Measurements from ENCODE around the gene RANBP10.

RANBP10 gene

DNA sequence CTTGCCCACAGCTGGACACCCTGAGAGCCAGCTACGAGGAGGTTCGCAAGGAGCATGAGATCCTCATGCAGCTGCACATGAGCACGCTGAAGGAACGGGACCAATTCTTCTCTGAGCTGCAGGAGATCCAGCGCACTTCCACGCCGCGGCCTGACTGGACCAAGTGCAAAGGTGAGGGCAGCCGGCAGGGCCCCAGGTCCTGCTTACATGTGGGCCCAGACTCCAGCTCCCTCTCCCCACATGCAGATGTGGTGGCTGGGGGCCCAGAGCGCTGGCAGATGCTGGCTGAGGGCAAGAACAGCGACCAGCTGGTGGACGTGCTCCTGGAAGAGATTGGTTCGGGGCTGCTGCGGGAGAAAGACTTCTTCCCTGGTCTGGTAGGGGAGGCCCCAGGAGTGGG lies 19.5 kb upstream of the RANBP10 start:
- DNase-seq = no peak

DNA sequence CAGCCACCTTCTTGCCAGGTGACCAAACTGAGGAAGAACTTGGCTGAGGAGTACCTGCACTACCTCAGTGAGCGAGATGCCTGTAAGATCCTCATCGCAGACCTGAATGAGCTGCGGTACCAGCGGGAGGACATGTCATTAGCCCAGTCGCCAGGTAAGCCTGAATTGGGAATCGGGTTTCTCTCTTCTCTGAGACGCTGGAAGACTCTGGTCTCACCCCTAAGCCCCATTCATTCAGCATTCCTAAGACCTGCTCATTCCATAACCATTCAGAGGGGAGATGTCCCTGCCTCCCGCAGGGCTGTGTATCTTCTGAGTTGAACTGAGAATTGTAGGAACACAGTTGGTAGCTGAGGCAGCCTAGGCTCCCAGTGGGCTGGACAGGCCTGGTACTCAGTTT lies 18.8 kb upstream of the RANBP10 start:
- no peak for DNase-seq

DNA sequence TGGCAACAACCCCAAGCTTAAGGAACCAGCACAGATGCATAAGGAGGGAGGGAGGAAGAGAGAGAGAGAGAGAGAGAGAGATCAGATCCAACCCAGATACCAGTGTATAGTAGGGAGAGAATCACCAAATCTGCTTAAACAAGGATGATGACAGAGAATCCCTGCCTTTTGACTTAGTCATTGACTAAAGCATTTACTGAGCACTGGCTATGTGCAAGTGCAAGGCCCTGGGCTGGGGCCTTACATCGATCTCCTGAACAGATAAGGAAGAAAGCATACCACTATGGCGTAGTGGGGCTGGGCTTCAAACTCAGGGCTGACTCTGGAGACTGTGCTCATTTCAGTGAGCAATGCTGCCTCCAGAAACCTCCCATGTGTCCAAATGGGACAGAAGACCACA lies 16.2 kb upstream of the RANBP10 start:
- no peak for DNase-seq

DNA sequence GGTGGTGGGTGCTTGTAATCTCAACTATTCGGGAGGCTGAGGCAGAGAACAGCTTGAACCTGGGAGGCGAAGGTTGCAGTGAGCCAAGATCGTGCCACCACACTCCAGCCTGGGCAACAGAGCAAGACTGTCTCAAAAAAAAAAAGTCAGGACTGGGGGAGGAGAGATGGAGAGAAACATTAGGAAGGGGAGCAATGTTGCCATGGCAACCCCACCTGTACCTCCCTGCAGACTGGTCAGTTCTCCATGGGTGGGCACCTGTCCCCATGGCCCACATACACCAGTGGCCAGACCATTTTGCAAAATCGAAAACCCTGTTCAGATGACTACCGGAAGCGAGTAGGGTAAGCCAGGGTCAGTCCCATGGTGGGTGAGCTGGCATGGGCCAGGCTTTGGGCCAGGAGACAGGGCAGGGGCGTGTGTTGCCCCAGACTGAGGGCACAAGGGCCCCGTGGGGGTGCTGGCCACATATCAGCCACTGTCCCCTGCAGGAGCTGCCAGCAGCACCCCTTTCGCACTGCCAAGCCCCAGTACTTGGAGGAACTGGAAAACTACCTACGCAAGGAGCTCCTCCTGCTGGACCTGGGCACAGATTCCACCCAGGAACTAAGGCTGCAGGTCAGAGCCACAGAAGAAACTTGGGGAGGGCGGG lies 14.4 kb upstream of the RANBP10 start:
- DNase-seq = no peak

DNA sequence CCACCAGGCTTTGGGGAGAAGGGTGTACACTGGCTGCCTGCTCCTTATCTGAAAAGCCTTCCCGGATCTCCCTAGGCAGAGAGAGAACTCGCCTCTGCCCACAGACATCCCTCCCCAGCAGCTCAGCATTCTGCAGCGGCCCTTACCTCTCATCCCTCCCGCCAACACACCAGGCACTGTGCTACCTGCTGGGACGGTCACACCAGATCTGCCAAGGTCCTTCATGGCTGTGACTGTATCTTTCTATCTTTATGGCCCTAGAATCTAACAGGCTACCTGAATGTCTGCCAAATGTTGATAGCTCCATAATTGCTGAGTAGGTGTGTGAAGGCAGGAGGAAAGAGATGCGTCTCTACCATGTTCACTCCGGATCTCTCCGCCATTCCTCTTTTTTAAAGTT lies 8.2 kb upstream of the RANBP10 start:
- no peak for DNase-seq

DNA sequence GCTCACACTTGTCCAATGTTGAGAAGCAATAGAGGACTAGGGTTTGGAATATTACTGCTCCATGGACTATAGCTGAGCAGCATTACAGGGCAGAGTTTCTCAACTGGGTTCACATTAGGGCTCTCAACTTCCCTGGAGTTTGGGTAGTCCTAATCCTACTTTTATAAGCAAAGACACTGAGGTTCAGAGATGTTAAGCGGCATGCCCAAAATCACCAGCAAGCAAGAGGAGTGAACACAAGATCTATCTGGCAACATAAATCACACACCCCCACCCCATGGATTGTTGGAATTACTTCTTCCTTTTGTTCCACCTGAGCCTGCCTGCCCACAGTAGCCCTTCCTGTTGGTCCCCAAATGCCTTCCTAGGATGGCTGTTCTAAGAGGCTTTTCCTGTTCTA lies 5.5 kb upstream of the RANBP10 start:
- DNase-seq = no peak

DNA sequence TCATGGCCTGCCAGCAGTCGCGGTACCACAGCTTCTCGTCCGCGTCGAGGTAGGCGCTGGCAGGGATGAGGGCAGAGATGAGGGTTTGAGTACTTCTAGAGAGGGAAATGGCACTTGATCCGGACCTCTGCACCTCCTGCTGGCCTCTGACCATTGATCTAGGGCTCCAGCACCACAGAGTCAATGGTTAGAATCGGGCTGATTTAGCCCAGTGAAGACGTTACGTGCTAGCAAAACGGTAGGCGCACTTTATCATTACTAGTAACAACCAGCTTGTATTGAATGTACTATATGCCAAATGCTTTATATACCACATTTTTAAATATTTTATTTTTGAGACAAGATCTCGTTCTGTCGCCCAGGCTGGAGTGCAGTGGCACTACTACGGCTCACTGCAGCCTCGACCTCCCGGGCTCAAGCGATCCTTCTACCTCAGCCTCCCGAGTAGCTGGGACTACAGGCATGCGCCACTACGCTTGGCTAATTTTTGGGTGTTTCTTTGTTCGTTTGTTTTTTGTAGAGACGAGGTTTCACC lies 855 bp upstream of the RANBP10 start:
- no peak for DNase-seq

DNA sequence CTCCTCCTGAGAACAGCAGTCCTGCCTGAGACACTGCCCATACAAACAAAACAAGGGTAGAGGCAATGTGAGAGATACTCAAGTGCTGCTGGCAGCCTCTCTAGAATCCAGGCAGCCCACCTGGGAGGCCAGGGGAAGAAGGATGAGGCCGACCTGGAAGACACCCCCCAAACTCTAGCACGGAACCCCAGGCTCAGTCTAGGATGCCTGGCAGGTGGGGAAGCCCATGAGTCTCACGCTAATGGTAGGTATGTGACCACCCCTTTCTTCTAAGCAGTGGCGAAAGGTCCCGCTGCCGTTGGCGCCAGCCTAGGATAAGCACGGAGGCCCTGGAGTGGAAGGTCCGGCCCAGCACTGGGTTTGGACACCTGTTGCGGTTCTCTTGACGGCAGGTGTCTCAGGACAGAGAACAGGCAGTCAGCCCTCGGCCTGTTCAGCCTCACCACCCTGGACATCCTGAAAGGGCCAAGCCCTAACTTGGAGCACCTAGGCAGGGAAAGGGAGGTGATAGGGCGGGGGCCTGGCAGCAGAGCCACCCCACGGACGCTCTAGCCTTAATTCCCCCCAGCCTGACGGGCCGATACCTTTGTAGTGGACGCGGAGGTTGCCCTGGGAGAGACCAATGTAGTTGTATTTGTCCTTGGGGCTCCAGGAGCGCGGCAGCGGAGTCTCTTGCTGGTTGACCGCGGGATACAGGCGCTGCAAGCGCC lies 487 bp downstream of the RANBP10 start:
- no peak for DNase-seq

DNA sequence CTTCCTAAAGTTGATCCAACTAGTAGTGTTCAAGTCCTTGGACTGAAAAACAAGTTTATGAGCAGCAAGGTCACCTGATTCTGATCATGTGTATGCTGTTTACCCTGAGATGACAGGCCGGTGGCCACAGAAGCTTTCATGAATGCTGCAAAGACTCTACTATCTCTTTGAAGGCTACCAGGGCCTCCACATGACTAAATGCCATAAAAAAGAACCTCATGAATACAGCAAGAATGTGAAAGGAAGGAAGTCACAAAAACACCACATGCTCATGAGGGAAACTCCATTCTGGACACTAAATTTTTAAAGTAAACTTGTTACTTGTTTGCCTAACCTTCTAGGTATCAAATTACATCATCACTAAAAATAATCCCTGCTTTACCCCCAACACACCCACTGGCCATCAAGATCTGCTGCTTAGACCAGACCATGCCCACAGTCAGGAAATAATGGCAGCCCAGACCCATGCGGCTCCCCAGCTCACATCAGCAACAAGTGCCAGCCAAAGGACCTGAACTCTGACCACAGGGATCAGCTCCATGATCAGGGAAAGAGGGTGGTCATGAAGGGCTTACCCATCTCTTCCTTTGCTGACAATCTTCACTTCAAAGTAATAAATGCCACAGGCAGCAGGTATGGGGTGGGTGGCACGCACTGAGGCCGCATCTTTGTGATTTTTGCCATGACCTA lies 1.4 kb downstream of the RANBP10 start:
- DNase-seq = peak; percentile 27 to 60 (median 40)

DNA sequence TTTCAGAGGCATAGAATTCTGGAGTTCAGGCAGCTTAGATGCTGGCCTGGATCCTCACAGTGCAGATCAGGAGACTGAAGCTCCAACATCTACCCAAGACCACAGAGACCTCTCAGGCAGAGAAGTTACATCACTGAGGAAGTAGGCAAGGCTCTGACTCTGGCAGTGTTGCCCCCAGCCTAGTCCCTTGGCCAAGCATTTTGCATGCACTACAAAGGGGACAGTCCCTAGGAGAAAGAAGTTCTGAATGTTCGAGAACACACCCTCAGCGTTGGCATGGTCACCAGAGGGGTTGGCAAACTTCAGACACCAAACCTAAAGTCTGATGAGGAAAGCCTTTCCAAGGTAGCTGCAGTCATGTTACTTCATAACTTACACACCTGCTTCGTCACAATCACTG lies 2.5 kb downstream of the RANBP10 start:
- peak; percentile 59 to 66 (median 64) for DNase-seq

DNA sequence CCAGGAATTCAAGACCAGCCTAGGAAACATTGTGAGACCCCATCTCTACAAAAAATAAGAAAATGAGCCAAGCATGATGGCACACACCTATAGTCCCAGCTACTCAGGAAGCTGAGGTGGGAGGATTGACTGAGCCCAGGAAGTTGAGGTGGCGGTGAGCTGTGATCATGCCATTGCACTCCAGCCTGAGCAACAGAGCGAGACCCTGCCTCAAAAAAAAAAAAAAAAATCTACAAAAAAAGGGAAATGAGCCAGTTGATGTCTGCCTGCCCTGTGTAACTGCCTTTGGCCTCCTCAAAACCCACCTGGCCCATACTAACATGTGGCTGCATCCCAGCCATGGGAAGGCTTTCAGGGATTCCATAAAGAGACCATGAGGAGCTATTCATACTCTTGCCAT lies 4.5 kb downstream of the RANBP10 start:
- DNase-seq = no peak

DNA sequence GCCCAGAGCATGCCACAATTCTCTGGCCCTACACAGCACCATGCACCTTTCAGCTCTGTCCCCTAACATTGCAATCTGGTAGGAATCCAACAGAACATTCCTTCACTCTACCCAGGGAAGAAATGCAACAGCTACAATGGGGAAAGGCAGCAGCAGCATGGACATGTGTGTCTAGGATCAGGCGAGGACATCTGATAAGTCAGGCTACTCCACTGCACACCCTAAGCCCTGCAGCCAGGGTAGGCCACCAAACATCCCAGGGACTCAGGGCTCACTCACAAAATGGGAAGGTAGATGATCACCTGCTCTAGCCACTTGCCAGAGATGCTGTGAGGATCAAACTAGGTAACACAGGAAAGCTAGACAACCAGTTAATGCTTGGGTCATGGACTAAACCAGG lies 5.1 kb downstream of the RANBP10 start:
- DNase-seq = no peak

DNA sequence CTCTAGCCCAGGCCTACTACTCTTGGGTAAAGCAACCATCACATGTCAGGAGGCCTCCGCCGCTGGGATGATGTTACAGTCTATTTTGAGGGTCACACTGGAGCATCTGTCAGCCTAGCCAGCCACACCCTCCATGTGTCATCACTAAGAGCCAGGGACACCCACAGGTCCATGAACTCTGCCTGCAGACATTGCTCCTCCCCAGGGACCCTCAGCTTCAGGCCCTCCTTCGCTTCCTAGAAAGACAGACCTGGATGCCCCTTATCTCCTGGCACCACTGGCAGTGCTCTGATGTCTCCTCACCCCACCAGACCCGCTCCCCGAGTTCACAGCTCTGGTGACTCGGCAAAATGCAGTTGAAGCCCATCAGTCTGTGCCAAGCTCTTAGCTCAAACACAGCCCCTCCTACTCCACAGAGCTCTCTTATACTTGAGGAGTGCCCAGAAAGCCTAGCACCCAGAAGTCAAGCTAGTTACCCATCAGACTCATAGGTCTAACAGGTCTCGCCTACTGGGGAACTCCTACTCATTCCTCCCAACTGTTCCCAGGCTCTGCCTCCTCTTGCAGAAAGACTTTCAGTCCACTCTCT lies 5.9 kb downstream of the RANBP10 start:
- DNase-seq = peak; percentile 67 to 78 (median 68)

DNA sequence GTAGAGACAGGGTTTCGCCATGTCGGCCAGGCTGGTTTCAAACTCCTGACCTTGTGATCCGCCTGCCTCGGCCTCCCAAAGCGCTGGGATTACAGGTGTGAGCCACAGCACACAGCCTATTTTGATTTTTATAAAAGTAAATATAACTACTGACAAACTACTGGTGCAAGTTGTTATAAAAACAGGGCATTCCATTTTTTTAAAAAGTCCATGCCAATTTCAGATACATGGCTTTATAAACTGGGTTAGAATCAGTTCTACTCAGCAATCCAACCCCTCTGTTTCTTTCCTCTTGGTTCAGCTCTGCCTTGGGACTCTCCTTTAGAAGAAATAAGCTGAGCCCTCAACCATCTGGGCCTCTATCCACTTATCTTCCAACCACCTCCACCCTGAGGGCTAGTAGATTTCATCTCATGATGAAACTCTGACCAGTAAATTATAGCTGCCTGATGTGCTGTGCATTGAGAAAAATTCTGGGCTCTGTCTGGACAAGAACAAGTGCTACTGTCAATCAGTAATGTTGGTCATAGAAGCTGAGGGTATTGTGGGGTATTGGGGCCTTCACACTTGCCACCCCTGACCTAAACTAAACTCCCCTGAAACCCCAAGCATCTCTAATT lies 10.2 kb downstream of the RANBP10 start:
- no peak for DNase-seq

DNA sequence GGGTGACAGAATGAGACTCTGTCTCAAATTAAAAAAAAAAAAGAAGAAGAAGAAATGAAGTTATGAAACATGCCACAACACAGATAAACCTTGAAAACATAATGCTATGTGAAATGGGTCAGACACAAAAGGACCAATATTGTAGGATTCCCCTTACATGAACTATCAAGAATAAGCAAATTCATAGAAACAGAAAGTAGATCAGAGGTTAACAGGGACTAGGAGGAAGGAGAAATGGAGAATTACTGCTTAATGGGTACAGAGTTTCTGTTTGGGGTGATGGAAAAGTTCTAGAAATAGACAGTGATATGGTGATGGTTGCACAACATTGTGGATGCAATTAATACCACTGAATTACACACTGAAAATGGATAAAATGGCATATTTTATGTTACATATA lies 16.3 kb downstream of the RANBP10 start:
- DNase-seq = peak; percentile 17 to 60 (median 25)

DNA sequence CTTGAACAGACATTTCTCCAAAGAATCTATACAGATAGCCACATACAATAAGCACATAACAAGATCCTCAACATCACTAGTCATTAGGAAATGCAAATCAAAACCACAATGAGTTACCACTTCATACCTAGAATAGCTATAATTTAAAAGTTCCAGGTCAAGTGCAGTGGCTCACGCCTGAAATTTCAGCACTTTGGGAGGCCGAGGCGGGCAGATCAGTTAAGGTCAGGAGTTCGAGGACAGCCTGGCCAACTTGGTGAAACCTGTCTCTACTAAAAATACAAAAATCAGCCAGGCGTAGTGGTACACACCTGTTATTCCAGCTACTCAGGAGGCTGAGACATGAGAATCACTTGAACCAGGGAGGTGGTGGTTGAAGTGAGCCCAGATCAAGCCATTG lies 19.9 kb downstream of the RANBP10 start:
- no peak for DNase-seq

DNA sequence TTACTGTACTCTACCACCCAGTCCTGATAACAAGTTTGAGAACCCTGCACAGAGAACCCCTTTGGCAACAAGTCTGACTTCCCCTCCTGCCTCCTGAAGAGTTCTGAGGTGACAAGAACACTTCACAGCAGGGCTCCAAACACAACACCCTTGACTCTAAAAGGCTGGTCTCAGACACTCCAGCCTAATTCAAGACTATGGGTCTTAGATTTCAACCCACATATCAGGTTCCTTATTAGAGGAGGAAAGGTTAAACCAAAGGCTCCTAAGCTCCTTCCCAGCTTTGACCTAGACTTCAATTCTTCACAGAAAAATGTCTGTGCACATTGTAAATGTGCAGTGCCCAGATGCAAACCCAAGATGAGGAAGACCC lies 23.0 kb downstream of the RANBP10 start:
- no peak for DNase-seq

DNA sequence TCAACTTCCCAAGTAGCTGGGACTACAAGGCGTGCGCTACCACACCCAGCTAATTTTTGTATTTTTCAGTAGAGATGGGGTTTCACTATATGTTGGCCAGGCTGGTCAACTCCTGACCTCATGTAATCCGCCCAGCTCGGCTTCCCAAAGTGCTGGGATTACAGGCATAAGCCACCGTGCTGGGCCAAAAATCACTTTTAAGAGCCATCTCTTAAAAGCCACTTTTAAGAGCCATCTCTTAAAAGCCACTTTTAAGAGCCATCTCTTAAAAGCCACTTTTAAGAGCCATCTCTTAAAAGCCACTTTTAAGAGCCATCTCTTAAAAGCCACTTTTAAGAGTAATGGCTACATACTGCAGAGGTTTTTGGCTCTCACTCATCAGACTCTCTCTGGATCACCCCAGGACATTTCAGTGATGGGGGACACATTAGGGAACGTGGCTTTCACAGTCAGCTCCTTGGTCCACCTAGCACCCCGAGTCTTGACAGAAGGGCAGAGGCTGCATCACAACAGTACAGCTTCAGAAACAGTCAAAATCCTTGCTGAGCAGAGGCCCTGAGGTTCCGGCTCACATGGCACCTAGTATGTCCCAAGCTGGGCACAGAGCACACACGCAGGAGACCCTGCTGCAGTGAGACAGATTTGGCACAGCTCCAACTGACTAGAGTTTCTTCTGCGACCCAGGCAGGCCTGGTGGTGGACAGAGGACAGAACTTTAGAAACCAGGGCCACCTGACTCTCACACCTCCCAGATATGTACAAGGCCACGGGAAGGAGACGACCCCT lies 23.6 kb downstream of the RANBP10 start:
- no peak for DNase-seq

DNA sequence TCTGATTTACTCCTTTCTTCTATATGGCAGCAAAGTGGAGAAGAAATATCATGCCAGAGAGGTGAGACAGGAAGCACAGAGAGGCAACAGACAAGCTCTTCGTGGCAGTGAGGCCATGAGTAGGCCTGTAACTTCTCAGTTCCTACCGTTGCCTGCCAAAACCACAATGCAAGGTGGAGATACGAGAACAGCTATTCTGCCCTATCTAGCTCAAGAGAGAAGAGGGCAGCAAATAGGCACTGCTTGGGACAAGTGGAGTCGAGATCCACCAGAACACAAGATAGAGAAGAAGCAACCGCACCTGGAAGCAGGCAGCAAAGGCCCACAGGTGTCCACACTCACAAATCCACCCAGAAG lies 24.8 kb downstream of the RANBP10 start:
- DNase-seq = no peak

DNA sequence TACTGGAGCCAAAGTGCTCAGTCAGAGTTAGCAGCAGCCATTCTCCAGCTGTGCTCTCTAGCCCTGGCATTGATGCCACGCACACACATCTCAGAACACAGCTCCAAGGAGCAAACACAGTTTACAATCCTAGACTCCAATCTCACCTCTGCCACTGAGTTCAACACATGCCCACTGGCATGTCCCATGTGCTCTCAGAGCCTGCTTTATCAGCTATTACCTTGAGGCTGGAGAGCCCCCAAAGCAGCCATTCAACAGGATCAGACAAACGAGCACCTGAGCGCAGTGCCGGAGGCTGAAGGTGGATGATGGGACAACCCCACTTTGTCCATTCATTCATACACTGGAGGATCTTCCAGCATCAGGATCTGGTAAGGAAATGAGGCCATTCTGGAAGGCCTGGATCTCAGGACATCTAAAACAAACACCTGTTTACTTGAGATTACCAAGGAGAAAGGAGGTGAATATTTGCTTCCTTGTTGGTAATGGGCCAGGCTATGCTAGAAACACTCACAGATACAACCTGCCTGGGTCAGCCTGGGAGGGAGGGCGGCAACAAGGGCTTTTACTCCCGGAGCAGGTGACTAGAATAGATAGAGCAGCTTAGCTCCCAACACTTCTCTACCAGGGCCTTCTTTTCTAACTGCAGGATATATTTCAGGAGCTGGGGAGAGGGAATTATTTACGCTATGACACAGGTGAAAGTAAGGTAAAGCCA lies 25.4 kb downstream of the RANBP10 start:
- no peak for DNase-seq

DNA sequence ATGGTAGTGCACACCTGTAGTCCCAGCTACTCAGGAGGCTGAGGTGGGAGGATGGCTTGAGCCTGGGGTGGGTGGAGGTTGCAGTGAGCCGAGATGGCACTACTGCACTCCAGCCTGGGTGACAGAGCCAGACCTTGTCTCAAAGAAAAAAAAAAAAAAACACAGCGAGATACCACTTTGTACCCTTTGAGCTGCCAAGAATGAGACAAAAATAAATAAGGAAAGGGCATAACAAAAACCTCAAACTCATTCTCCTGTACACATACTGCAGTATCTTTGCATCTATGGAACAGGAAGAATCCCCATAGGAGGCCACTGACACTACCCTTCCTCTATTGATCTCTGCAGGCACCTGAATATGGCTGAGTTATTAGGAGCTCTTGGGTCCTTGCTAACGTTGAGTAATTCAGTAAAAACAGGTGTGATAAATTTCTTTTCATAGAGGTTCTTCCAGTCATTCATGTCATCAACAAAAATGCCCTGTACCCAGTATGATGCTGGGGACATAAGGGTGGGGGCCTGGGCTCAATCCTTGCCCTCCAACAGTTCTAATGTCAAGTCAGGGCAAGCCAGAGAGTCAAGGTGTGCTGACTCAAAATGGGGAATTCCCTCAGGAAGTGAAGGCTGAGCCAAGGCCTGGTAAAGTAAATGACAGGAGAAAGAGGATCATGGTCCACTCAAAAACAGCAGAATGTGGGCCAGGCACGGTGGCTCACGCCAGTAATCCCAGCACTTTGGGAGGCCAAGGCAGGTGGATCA lies 26.9 kb downstream of the RANBP10 start:
- no peak for DNase-seq
